IPS-18c (cell line): ENCODE measurements around the gene MPZ.
"Not testable (repeated sequence)": the region's sequence is repeated elsewhere in the genome, so short reads cannot be mapped to it uniquely, and the experiment has no call there.

ENCODE experiments used
- H3K4me3 ChIP-seq: 2 replicates; pipeline ENCODE4 v1.7.0; 2013; ENCODE audit warnings: low read depth, mild to moderate bottlenecking, low read length, moderate library complexity; ENCODE audit not compliant: insufficient read depth
- H3K9me3 ChIP-seq: one replicate; pipeline ENCODE4 v1.6.1; 2013; ENCODE audit warnings: mild to moderate bottlenecking, low read length, moderate library complexity; ENCODE audit not compliant: control insufficient read depth, insufficient read depth

MPZ gene

GRCh38 chr1:161261261-161262235, 48.2 kb downstream of the MPZ start:
- peaks cover 7% of the 10 kb centered on the region for H3K9me3 ChIP-seq
- H3K4me3 ChIP-seq, result no peak overlapping the region; the same call in 1 of the 2 replicates

- no peak overlapping the region; the same call in 1 of the 2 replicates for H3K4me3 ChIP-seq
- H3K9me3 ChIP-seq, result peaks cover 9% of the 10 kb centered on the region
Observed at GRCh38 chr1:161260376-161261260, 49.1 kb downstream of the MPZ start.

- H3K9me3 ChIP-seq, result peaks cover 9% of the 10 kb centered on the region
Observed at GRCh38 chr1:161259765-161260164, 50.0 kb downstream of the MPZ start.

GRCh38 chr1:161259345-161259702, 50.4 kb downstream of the MPZ start:
- H3K9me3 ChIP-seq, result peaks cover 9% of the 10 kb centered on the region
- H3K4me3 ChIP-seq, result peak overlapping the region; percentile 75; the same call in 1 of the 2 replicates

More at GRCh38 chr1:161259765-161260164, 50.0 kb downstream of the MPZ start:
- no peak overlapping the region for H3K4me3 ChIP-seq

- Histone ChIP-seq H3K4me3 (peak within 1 kb of the TSS; percentile 75), H3K9me3 (peaks cover 9% of the 10 kb centered on the region)
Observed at GRCh38 chr1:161258439-161259344, 51.1 kb downstream of the MPZ start, which contains the start of gene PCP4L1. Gene PCP4L1, plus strand, starts transcription at chr1:161258745. Its CDS starts 230 bp downstream, at chr1:161258975.

- peaks cover 11% of the 10 kb centered on the region for H3K9me3 ChIP-seq
- not testable (repeated sequence) for H3K4me3 ChIP-seq
Observed at GRCh38 chr1:161257109-161257508, 52.7 kb downstream of the MPZ start.

GRCh38 chr1:161255955-161256520, 53.7 kb downstream of the MPZ start:
- not testable (repeated sequence) for H3K9me3 ChIP-seq, H3K4me3 ChIP-seq

- H3K9me3 ChIP-seq, H3K4me3 ChIP-seq: not testable (repeated sequence)
Observed at GRCh38 chr1:161255302-161255701, 54.5 kb downstream of the MPZ start.
